Nephron (organoid): ENCODE data around the gene CEP152.
A peak's percentile ranks its signal among the peaks of the same experiment; 100 is the strongest.

ENCODE experiments used
- H3K27ac Mint-ChIP-seq, 3 experiments: 2 replicates each; pipeline ENCODE4 v1.8.0; 2020; ENCODE audit warnings: mixed read lengths in 3 of 3, mild to moderate bottlenecking in 2 of 3, moderate library complexity in 1 of 3
- H3K27me3 Mint-ChIP-seq: 2 replicates; pipeline ENCODE4 v1.8.0; 2021; ENCODE audit warnings: low read depth, mild to moderate bottlenecking, moderate library complexity, mixed read lengths
- H3K36me3 Mint-ChIP-seq: 2 replicates; pipeline ENCODE4 v1.8.0; 2020; ENCODE audit warnings: low read depth, mixed read lengths
- H3K4me1 Mint-ChIP-seq: 2 replicates; pipeline ENCODE4 v1.8.0; 2020; ENCODE audit warnings: mixed read lengths
- H3K4me3 Mint-ChIP-seq, 3 experiments: 2 replicates each; pipeline ENCODE4 v1.8.0; 2020; ENCODE audit warnings: mild to moderate bottlenecking in 3 of 3, mixed read lengths in 3 of 3, moderate library complexity in 2 of 3
- H3K9me3 Mint-ChIP-seq: 2 replicates; pipeline ENCODE4 v1.8.0; 2020; ENCODE audit warnings: mixed read lengths
- TF ChIP-seq, protein P1 (sequence below), 3 experiments: fragments of 200-600 bp; sonication (generic); IDR thresholded peaks; one replicate each; pipeline ENCODE4 v1.5.0; 2021; ENCODE audit warnings: antibody characterized with exemption in 3 of 3; ENCODE audit not compliant: unreplicated experiment in 3 of 3

Gene CEP152

DNA sequence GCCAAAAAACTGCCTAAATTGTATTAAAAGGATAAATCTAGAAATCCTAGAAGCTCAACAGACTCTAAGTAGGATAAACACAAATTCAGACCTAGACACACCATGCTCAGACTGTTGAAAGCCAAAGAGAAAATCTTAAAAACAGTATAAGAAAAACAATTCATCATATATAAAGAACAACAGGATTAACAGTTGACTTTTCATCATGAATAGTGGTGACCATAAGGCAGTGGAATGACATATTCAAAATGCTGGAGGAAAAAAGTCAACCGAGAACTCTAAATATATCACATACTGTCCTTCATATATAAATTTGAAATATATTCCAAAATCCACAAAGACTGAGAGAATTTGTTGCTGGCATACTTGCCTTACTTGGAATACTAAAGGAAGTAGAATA lies 77.3 kb downstream of the CEP152 start:
- no peak overlapping the region for H3K4me3 Mint-ChIP-seq
- no peak overlapping the region for H3K27ac Mint-ChIP-seq
- no peaks in the 10 kb centered on the region for H3K4me1 Mint-ChIP-seq
- H3K9me3 Mint-ChIP-seq: peaks cover 30% of the 10 kb centered on the region
- peaks cover 3% of the 10 kb centered on the region for H3K27me3 Mint-ChIP-seq
- TF ChIP-seq, protein P1, sequence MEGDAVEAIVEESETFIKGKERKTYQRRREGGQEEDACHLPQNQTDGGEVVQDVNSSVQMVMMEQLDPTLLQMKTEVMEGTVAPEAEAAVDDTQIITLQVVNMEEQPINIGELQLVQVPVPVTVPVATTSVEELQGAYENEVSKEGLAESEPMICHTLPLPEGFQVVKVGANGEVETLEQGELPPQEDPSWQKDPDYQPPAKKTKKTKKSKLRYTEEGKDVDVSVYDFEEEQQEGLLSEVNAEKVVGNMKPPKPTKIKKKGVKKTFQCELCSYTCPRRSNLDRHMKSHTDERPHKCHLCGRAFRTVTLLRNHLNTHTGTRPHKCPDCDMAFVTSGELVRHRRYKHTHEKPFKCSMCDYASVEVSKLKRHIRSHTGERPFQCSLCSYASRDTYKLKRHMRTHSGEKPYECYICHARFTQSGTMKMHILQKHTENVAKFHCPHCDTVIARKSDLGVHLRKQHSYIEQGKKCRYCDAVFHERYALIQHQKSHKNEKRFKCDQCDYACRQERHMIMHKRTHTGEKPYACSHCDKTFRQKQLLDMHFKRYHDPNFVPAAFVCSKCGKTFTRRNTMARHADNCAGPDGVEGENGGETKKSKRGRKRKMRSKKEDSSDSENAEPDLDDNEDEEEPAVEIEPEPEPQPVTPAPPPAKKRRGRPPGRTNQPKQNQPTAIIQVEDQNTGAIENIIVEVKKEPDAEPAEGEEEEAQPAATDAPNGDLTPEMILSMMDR (IDR thresholded peaks at IDR 0.05; ENCODE audit: unreplicated experiment in 3 of 3): no peak
- peaks cover 58% of the 10 kb centered on the region for H3K36me3 Mint-ChIP-seq

DNA sequence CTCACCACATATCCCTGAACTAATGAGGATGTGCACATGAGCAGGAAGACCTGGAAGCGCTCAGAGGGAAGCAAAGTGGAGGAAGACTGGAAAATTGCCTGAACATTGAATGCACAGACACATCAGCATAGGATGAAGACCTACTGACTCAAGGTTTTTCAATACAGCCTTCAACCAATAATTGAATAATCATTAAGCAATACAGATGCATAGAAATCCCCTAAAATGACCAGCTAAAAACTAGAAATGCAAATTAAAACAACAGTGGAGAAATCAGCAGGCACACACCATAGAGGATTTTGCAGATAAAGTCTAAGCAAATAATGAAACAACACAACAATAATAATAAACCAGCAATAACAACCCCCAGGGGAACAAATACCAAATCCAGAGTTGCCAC lies 80.4 kb downstream of the CEP152 start:
- H3K27ac Mint-ChIP-seq: no peak overlapping the region
- H3K27me3 Mint-ChIP-seq: peaks cover 3% of the 10 kb centered on the region
- no peak overlapping the region for H3K4me3 Mint-ChIP-seq
- TF ChIP-seq, protein P1 (IDR thresholded peaks at IDR 0.05; ENCODE audit: unreplicated experiment in 3 of 3): no peak
- H3K4me1 Mint-ChIP-seq: no peaks in the 10 kb centered on the region
- H3K9me3 Mint-ChIP-seq: peaks cover 25% of the 10 kb centered on the region
- H3K36me3 Mint-ChIP-seq: peaks cover 42% of the 10 kb centered on the region

DNA sequence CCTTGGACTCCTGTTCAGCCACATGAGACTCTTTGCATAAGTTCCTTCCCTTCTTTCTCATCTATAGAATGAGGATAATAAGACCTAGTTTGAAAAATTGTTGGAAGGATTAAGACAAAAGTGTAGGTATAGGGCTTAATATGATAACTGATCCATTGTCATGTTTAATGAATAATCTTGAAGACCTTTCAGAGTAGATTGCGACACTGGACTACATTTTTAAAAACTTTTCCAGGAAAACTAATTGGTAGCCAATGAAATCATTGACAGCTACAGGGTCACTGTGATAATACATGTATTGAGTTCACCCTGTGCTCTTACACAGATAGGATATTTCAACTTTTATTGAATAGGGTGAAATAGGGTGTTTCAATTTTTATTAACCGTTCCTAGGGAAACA lies 86.9 kb downstream of the CEP152 start:
- Mint-ChIP-seq H3K27ac (no peak overlapping the region), H3K36me3 (peaks cover 3% of the 10 kb centered on the region), H3K4me3 (no peak overlapping the region), H3K27me3 (no peaks in the 10 kb centered on the region), H3K9me3 (no peaks in the 10 kb centered on the region), H3K4me1 (peaks cover 13% of the 10 kb centered on the region)
- TF ChIP-seq, protein P1 (IDR thresholded peaks at IDR 0.05; ENCODE audit: unreplicated experiment in 3 of 3): no peak

DNA sequence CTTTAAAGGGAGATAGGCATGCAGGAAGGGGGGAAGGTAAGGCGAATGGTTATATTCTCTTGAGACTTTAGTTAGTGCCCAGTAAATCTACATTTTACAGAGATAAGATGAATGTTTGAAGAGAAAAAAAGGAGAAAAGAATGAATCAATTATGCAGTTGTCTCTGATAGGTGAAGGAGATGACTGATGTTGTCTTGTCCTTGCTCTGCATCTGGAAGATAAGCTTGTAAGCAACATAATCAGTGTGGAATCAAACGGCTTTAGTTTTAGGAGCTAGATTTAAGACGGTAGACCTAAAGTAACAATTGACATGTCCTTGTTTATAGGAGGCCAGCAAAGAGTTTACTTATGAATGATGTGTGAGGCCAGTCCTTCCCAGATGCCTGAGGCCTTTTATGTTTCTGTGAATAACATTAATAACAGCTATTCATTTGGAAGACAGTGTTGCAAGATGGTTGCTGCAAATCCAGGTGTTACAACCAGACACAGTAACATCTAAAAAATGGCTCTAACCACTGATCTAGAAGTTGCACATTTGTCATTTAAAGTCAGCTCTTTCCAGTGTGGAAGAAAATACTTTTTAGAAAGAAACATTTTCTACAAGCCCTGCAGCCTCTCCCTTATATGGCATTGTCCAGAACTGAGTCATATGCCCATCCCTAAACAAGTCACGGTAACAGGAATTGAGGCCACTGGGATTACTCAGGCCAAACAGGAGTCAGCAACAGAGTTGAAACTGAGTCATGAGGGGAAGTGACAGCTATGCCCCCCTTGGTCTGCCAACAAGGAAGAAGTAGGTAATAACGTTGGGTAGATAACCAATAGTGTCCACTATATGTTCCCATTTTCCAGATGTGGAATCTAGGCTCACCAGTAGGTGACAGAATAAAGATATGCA lies 87.9 kb downstream of the CEP152 start:
- H3K27me3 Mint-ChIP-seq: no peaks in the 10 kb centered on the region
- TF ChIP-seq, protein P1 (IDR thresholded peaks at IDR 0.05; ENCODE audit: unreplicated experiment in 3 of 3): no peak
- H3K36me3 Mint-ChIP-seq: peaks cover 3% of the 10 kb centered on the region
- peak overlapping the region in 1 of 3 experiments; percentile 60 for H3K27ac Mint-ChIP-seq
- H3K4me3 Mint-ChIP-seq: no peak overlapping the region
- H3K9me3 Mint-ChIP-seq: no peaks in the 10 kb centered on the region
- peaks cover 13% of the 10 kb centered on the region for H3K4me1 Mint-ChIP-seq

DNA sequence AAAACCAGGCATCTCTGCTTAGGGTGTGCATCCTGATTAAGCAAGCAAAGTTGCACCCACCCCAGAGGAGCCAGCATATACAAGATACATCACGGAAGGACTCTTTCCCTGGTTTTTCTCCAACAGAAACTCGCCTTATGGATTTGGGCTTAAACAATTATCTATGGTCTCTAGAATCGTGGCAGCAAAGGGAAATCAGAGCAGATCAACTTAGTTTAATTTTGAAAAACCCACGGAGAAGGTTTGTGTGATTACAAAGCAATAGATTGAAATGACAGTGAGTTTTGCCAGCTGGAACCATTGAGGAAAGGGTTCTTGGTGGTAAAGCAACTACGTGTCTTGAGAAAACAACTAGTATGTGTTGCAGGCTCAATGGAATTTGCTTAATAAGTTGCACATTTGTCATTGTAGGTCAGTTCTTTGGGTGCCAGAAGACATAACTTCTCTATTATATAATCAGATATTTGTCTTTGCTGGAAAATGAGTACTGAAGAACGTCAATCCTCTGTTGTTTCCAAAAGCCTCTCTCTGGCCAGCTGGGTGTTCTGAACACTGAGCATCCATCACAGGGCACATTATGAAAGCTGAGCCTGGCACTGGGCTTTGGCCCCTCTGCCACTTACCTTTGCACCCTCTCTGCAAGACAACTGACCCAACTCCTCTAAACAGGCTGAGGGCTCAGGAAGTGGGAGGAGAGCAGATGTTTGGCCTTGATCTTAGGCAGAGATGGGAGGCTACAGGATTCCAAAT lies 89.6 kb downstream of the CEP152 start:
- TF ChIP-seq, protein P1 (IDR thresholded peaks at IDR 0.05; ENCODE audit: unreplicated experiment in 3 of 3): no peak
- Mint-ChIP-seq H3K4me1 (peaks cover 13% of the 10 kb centered on the region), H3K36me3 (peaks cover 10% of the 10 kb centered on the region), H3K9me3 (peaks cover 10% of the 10 kb centered on the region), H3K27me3 (no peaks in the 10 kb centered on the region), H3K27ac (no peak overlapping the region), H3K4me3 (no peak overlapping the region)
